HepG2 (cell line): ENCODE results near the gene SPIB. TPM values are rescaled to one million over a fixed set of nuclear protein-coding genes. Genes with fewer than 3 reads are reported as not detected.

Experiments
- ATAC-seq: fragments of 200-7000 bp; cut with Tn5 transposase; 3 replicates; pipeline ENCODE4 v1.9.1; 2020; ENCODE audit warnings: mild to moderate bottlenecking, moderate library complexity
- BruUV-seq: library from RNA; stranded (reverse); fragments of 400-500 nt; replicated peaks from 2 replicates; lab custom pipeline; 2021; lab: Mats Ljungman, UMichigan
- CTCF ChIA-PET: fragments of 300-600 bp; formaldehyde crosslinking; extraction: SDS; loops from one replicate; lab custom pipeline; 2021; ENCODE audit warnings: low total read pairs, inconsistent platforms, low intra/inter-chr PET ratio; lab: Yijun Ruan, JAX
- POLR2A ChIA-PET: fragments of 350-600 bp; sonication (Branson Sonifier 250); formaldehyde crosslinking; loops from one replicate; lab custom pipeline; 2020; ENCODE audit warnings: antibody characterized with exemption, inconsistent platforms; lab: Yijun Ruan, JAX
- DNase-seq: peaks from one replicate; pipeline ENCODE4 v3.0.0-alpha.2; 2015; ENCODE audit warnings: low spot score
- FAIRE-seq: peaks from 3 replicates; lab custom pipeline; 2011; peaks lifted over from hg19 to GRCh38; lab: Jason Lieb, UNC
- H2AFZ ChIP-seq: one replicate; pipeline ENCODE4 v1.6.1; 2011; ENCODE audit warnings: low read length, inconsistent platforms
- H3K27ac ChIP-seq: fragments of 300-600 bp; 3 replicates; pipeline ENCODE4 v1.8.0; 2011; ENCODE audit warnings: mixed run types, mild to moderate bottlenecking, mixed read lengths, low read length, inconsistent platforms; ENCODE audit not compliant: insufficient read depth; ENCODE audit errors: extremely low read length
- H3K27me3 ChIP-seq, 2 experiments: fragments of 200-600 bp in 1 of 2; 2 replicates in 1 of 2; 3 replicates in 1 of 2; pipeline versions ENCODE4 v1.6.0 to v1.8.0; 2011; ENCODE audit warnings: low read length in 2 of 2, mild to moderate bottlenecking in 2 of 2, moderate library complexity in 2 of 2, inconsistent platforms in 1 of 2; ENCODE audit not compliant: insufficient read depth in 2 of 2, control insufficient read depth in 1 of 2
- H3K36me3 ChIP-seq, 2 experiments: fragments of 200-600 bp in 1 of 2; replicated peaks in 1 of 2; 2 replicates in 1 of 2; 3 replicates in 1 of 2; pipeline versions ENCODE4 v1.5.1 to v1.8.0; 2011; ENCODE audit warnings: low read length in 2 of 2, inconsistent platforms in 1 of 2; ENCODE audit not compliant: insufficient read depth in 2 of 2, control insufficient read depth in 1 of 2
- H3K4me1 ChIP-seq: 2 replicates; pipeline ENCODE4 v1.5.1; 2012; ENCODE audit warnings: low read length, inconsistent platforms; ENCODE audit not compliant: insufficient read depth
- H3K4me2 ChIP-seq: 2 replicates; pipeline ENCODE4 v1.6.0; 2011; ENCODE audit warnings: low read depth, low read length, inconsistent platforms
- H3K4me3 ChIP-seq, 3 experiments: fragments of 200-600 bp in 1 of 3; sonication (generic), shearing (Covaris generic) in 1 of 3; replicated peaks in 1 of 3; 2 replicates each; pipeline ENCODE4 v1.5.1; 2011 to 2016; ENCODE audit warnings: low read length in 3 of 3, inconsistent platforms in 2 of 3, low read depth in 2 of 3, mild to moderate bottlenecking in 2 of 3, control low read depth in 1 of 3, mixed read lengths in 1 of 3; ENCODE audit not compliant: insufficient read depth in 1 of 3
- H3K79me2 ChIP-seq: one replicate; pipeline ENCODE4 v1.6.1; 2011; ENCODE audit warnings: low read length, inconsistent platforms; ENCODE audit not compliant: insufficient read depth
- H3K9ac ChIP-seq: 2 replicates; pipeline ENCODE4 v1.6.0; 2011; ENCODE audit warnings: mild to moderate bottlenecking, low read depth, low read length, inconsistent platforms; ENCODE audit not compliant: insufficient read depth
- H3K9me3 ChIP-seq: 2 replicates; pipeline ENCODE4 v1.5.1; 2012; ENCODE audit warnings: mild to moderate bottlenecking, low read length
- H4K20me1 ChIP-seq: 2 replicates; pipeline ENCODE4 v1.6.0; 2011; ENCODE audit warnings: inconsistent platforms, mild to moderate bottlenecking, low read length, moderate library complexity; ENCODE audit not compliant: insufficient read depth
- IRF2 ChIP-seq: IDR thresholded peaks from 2 replicates; pipeline ENCODE4 v1.6.1; 2018; ENCODE audit warnings: missing genetic modification reagents, missing compliant biosample characterization
- IRX3 ChIP-seq: sonication (generic); formaldehyde crosslinking; IDR thresholded peaks from 2 replicates; pipeline ENCODE4 v1.8.1; 2023; ENCODE audit warnings: mild to moderate bottlenecking, low read depth, missing genetic modification reagents, borderline replicate concordance
- RNF219 ChIP-seq: sonication (generic); formaldehyde crosslinking; IDR thresholded peaks from 2 replicates; pipeline ENCODE4 v1.5.0; 2020; ENCODE audit warnings: mild to moderate bottlenecking, missing genetic modification reagents
- TEF ChIP-seq: sonication (generic); formaldehyde crosslinking; IDR thresholded peaks from 2 replicates; pipeline ENCODE4 v1.5.0; 2020; ENCODE audit warnings: missing genetic modification reagents
- TOE1 ChIP-seq: sonication (generic); formaldehyde crosslinking; IDR thresholded peaks from 2 replicates; pipeline ENCODE4 v1.4.0; 2020; ENCODE audit warnings: mild to moderate bottlenecking, missing genetic modification reagents
- YEATS2 ChIP-seq: sonication (generic); formaldehyde crosslinking; IDR thresholded peaks from 2 replicates; pipeline ENCODE4 v1.4.0; 2020; ENCODE audit warnings: missing genetic modification reagents, borderline replicate concordance
- ZNF354B ChIP-seq: sonication (generic); formaldehyde crosslinking; IDR thresholded peaks from 2 replicates; pipeline ENCODE4 v1.8.0; 2022; ENCODE audit warnings: mild to moderate bottlenecking, missing genetic modification reagents
- ZNF547 ChIP-seq: sonication (generic); formaldehyde crosslinking; IDR thresholded peaks from 2 replicates; pipeline ENCODE4 v1.5.1; 2020; ENCODE audit warnings: mild to moderate bottlenecking, missing genetic modification reagents
- WGBS: methylation state at CpG from one replicate; pipeline ENCODE4 v1.1.6; 2017; ENCODE audit warnings: low lambda C conversion rate; 5-methylcytosine and 5-hydroxymethylcytosine counted together
- in situ Hi-C: cut with HindIII; loops from 2 replicates; pipeline ENCODE4 v1.10.0; 2017; ENCODE audit warnings: low pct_unique_long_range_greater_than_20kb; ENCODE audit not compliant: extremely low pct_ligation_motif_present
- intact Hi-C: fragments of 100-400 bp; cut with micrococcal nuclease; formaldehyde crosslinking; loops from one replicate; pipeline ENCODE4 v1.10.0; 2022; ENCODE audit not compliant: unreplicated experiment
- polyA plus RNA-seq, 8 experiments: library from polyadenylated mRNA; depleted of rRNA in 3 of 8; stranded (reverse) in 7 of 8; unstranded in 1 of 8; fragments of >200 nt; fragmentation: Illumina TruSeq in 4 of 8; extraction: Trizol in 4 of 8; gene quantifications; 2 replicates each; pipeline versions ENCODE4 v1.2.1 to v1.2.3, GENCODE V29; 2011 to 2016; ENCODE audit warnings: low read depth in 4 of 8, missing spikeins in 1 of 8, mixed read lengths in 1 of 8; ENCODE audit not compliant: insufficient read depth in 1 of 8
- total RNA-seq, 5 experiments: library from RNA; depleted of rRNA; stranded (reverse); fragments of >200 nt; fragmentation: Illumina TruSeq; extraction: Trizol; gene quantifications; 2 replicates each; pipeline ENCODE4 v1.2.3, GENCODE V29; 2016; ENCODE audit warnings: low read depth in 1 of 5

Gene SPIB
- total and polyA plus RNA-seq, 2 of the 13 experiments (the other 11 are each of a cell fraction or from before 2014, with no cell fraction given), result 0.04 TPM; not detected in 1

- BruUV-seq, result no TSS peak
- DNase-seq (no peak), ATAC-seq (no peak), FAIRE-seq (no peak)
- Histone ChIP-seq H3K79me2 (no peaks in the 10 kb centered on the region), H4K20me1 (no peaks in the 10 kb centered on the region), H3K27me3 (no peaks in the 10 kb centered on the region), H3K4me2 (no peak overlapping the region), H3K9ac (no peak overlapping the region), H3K9me3 (no peaks in the 10 kb centered on the region), H3K36me3 (peaks cover 7 to 20% of the 10 kb centered on the region in 2 experiments; a peak in 3 of 5 replicates), H3K4me3 (no peak overlapping the region), H3K27ac (no peak overlapping the region), H2AFZ (no peak overlapping the region), H3K4me1 (peaks cover 14% of the 10 kb centered on the region)
- intact Hi-C loops, result no loop called here
- in situ Hi-C loops, result no loop called here
- ChIA-PET POLR2A (no interaction called here), CTCF (interaction anchor here (1.1 kb wide), 1 partner anchor 44 kb away, joined by 3 read pairs; no protein-coding TSS in a partner anchor)
- TF ChIP-seq ZNF547 (CRISPR knock-in tag) (no peak), RNF219 (no peak), ZNF354B (no peak), YEATS2 (CRISPR knock-in tag) (no peak), IRF2 (CRISPR knock-in tag) (no peak), TEF (CRISPR knock-in tag) (no peak), IRX3 (CRISPR knock-in tag) (no peak), TOE1 (CRISPR knock-in tag) (no peak)
- 98% methylated on average over 2 of the region's 2 CpGs for WGBS
Measured at GRCh38 chr19:50412419-50412818, 6.3 kb upstream of the SPIB start.
